ENCODE data around the gene ZNF311.

GRCh38 chr6:28948782-28949486, 56.2 kb downstream of the ZNF311 start:
- TF ChIP-seq POLR2A (IDR thresholded peaks at IDR 0.05) (no peak), CTCF (IDR thresholded peaks at IDR 0.05) (no peak)
